Right lobe of liver (tissue), 4 donors: ENCODE results near the gene NRXN3.

ENCODE experiments used
- POLR2A ChIP-seq: fragments of 450-650 bp; IDR thresholded peaks from one replicate; pipeline ENCODE4 v1.6.1; 2017; ENCODE audit warnings: antibody characterized with exemption, mild to moderate bottlenecking
- TF ChIP-seq, protein P1 (sequence below), 4 donors: fragments of 200-600 bp in 3 of 4; fragments of 450-650 bp in 1 of 4; IDR thresholded peaks; one replicate each; pipeline versions ENCODE4 v1.5.1 to v1.8.0; 2016 to 2022; ENCODE audit warnings: antibody characterized with exemption in 4 of 4, mild to moderate bottlenecking in 2 of 4
- donor health status: DM: no; HTN: no; CAD: no.
- donor health status: DM: no; HTN: no; CAD: no.
- donor health status: DM: no; HTN: yes; CAD: no.

DNA sequence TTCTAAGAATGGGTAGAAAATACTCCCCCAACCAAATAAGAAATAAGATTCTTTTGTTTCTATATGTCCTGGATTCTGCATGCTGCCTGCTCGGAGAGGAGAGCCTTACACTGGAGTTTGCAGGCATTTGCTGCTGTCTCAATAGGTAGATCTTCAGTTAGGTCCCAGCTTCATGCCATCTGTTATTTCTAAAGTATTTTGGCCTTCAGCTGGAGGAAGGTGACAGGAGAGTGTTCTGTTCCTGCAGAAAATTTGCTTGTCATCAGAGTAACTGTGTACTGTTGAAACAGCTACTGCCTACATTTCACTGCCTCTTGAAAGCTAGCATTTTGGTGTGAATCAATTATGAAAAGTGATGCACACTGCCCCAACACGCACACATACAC is 966.9 kb downstream of the NRXN3 start:
- no peak for TF ChIP-seq POLR2A
- TF ChIP-seq, protein P1, sequence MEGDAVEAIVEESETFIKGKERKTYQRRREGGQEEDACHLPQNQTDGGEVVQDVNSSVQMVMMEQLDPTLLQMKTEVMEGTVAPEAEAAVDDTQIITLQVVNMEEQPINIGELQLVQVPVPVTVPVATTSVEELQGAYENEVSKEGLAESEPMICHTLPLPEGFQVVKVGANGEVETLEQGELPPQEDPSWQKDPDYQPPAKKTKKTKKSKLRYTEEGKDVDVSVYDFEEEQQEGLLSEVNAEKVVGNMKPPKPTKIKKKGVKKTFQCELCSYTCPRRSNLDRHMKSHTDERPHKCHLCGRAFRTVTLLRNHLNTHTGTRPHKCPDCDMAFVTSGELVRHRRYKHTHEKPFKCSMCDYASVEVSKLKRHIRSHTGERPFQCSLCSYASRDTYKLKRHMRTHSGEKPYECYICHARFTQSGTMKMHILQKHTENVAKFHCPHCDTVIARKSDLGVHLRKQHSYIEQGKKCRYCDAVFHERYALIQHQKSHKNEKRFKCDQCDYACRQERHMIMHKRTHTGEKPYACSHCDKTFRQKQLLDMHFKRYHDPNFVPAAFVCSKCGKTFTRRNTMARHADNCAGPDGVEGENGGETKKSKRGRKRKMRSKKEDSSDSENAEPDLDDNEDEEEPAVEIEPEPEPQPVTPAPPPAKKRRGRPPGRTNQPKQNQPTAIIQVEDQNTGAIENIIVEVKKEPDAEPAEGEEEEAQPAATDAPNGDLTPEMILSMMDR (IDR thresholded peaks at IDR 0.05) = no peak
